ENCODE measurements around the gene GAK.

- TF ChIP-seq CTCF (IDR thresholded peaks at IDR 0.05 in 8 of 11, conservative IDR thresholded peaks at IDR 0.05 in 3 of 11), result no peak
- TF ChIP-seq POLR2A (IDR thresholded peaks at IDR 0.05), result no peak
- TF ChIP-seq POLR2AphosphoS5 (IDR thresholded peaks at IDR 0.05), result peak in 1 of 3 donors; percentile 10
Observed at GRCh38 chr4:911221-911751, 20.8 kb downstream of the GAK start.

Measured in spleen (tissue), 7 donors.